ENCODE measurements around the gene PRPF31.

DNA sequence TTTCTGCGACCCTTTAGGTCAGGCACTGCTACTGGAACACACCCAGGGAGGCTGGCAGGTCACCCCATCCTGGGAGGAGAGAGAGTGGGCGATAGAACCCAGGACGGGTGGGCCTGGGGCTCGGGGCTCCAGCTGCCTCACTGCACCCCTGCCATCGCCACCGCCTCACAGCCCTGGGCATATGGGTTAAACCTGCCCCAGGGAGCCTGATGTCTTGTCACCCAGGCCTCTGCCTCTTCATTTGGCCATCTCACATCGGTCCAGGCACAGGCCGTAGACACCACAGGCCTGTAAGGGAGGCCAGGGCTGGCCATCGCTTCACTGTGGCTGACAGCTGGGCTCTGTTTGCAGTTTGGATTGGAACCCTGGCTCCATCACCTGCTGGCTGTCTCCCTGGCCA lies 10.2 kb downstream of the PRPF31 start:
- TF ChIP-seq CTCF (conservative IDR thresholded peaks at IDR 0.05; ENCODE audit: low read depth, low read length) (no peak), EZH2 (IDR thresholded peaks at IDR 0.05; ENCODE audit: borderline replicate concordance, low read depth, low read length, poor library complexity, severe bottlenecking) (no peak)

Measured in A673 (cell line).